CD4-positive, CD25-positive, alpha-beta regulatory T cell (primary cell): ENCODE data around the gene ZNF785. TPM values are rescaled to one million over a fixed set of nuclear protein-coding genes. Genes with fewer than 3 reads are reported as not detected.
"Not testable (repeated sequence)": the region's sequence is repeated elsewhere in the genome, so short reads cannot be mapped to it uniquely, and the experiment has no call there.

Experiments
- ATAC-seq, 2 donors: fragments of 150-1000 bp; cut with Tn5 transposase; one replicate each; pipeline ENCODE4 v1.10.0; 2021; ENCODE audit warnings: low read depth in 2 of 2, moderate number of reproducible peaks in 2 of 2, moderate library complexity in 1 of 2
- DNase-seq, 3 donors: peaks; one replicate each; pipeline versions ENCODE4 v3.0.0 to v3.0.0-alpha.2; 2012 to 2022; ENCODE audit warnings: mixed read lengths in 1 of 3
- H3K27ac ChIP-seq: one replicate; pipeline ENCODE4 v1.7.0; 2013; ENCODE audit warnings: mild to moderate bottlenecking, low read length; ENCODE audit not compliant: insufficient read depth, poor library complexity, severe bottlenecking
- H3K27me3 ChIP-seq: one replicate; pipeline ENCODE4 v1.7.0; 2013; ENCODE audit warnings: low read length; ENCODE audit not compliant: control insufficient read depth, insufficient read depth
- H3K36me3 ChIP-seq: one replicate; pipeline ENCODE4 v1.7.0; 2013; ENCODE audit warnings: mild to moderate bottlenecking, low read length, moderate library complexity; ENCODE audit not compliant: control insufficient read depth, insufficient read depth
- H3K4me1 ChIP-seq: 2 replicates; pipeline ENCODE4 v1.7.0; 2013; ENCODE audit warnings: mild to moderate bottlenecking, low read length; ENCODE audit not compliant: insufficient read depth, control insufficient read depth, poor library complexity, severe bottlenecking
- H3K4me3 ChIP-seq: one replicate; pipeline ENCODE4 v1.7.0; 2013; ENCODE audit warnings: low read depth, mild to moderate bottlenecking, low read length, moderate library complexity
- H3K9me3 ChIP-seq, 2 experiments: 1 replicate in 1 of 2; 2 replicates in 1 of 2; pipeline ENCODE4 v1.7.0; 2013; ENCODE audit warnings: low read length in 2 of 2, mild to moderate bottlenecking in 1 of 2, moderate library complexity in 1 of 2; ENCODE audit not compliant: control insufficient read depth in 2 of 2
- H3K27ac Mint-ChIP-seq, 3 donors: one replicate each; pipeline ENCODE4 v1.8.0; 2020 to 2022; ENCODE audit warnings: mild to moderate bottlenecking in 3 of 3, mixed read lengths in 3 of 3, moderate library complexity in 2 of 3
- H3K27me3 Mint-ChIP-seq: one replicate; pipeline ENCODE4 v1.8.0; 2022; ENCODE audit warnings: mild to moderate bottlenecking, mixed read lengths
- H3K36me3 Mint-ChIP-seq: one replicate; pipeline ENCODE4 v1.8.0; 2020; ENCODE audit warnings: mixed read lengths
- H3K4me1 Mint-ChIP-seq, 4 donors: one replicate each; pipeline ENCODE4 v1.8.0; 2020 to 2022; ENCODE audit warnings: mixed read lengths in 4 of 4, mild to moderate bottlenecking in 1 of 4
- H3K4me3 Mint-ChIP-seq, 4 donors: one replicate each; pipeline ENCODE4 v1.8.0; 2020 to 2022; ENCODE audit warnings: mild to moderate bottlenecking in 4 of 4, mixed read lengths in 4 of 4, moderate library complexity in 3 of 4
- H3K9me3 Mint-ChIP-seq, 7 donors: one replicate each; pipeline ENCODE4 v1.8.0; 2020 to 2022; ENCODE audit warnings: mixed read lengths in 7 of 7, mild to moderate bottlenecking in 3 of 7, moderate library complexity in 2 of 7
- polyA plus RNA-seq, 4 donors: library from polyadenylated mRNA; unstranded; fragments of 300-500 nt; fragmentation: Illumina TruSeq; gene quantifications; one replicate each; pipeline ENCODE4 v1.2.3, GENCODE V29; 2021
- total RNA-seq: library from RNA; stranded (reverse); gene quantifications from one replicate; pipeline ENCODE4 v1.2.3, GENCODE V29; 2022

Gene ZNF785
- total RNA-seq (9.3 TPM), polyA plus RNA-seq (1 to 10 TPM; 1.4 to 3.5 (median 2.5) TPM)

DNA sequence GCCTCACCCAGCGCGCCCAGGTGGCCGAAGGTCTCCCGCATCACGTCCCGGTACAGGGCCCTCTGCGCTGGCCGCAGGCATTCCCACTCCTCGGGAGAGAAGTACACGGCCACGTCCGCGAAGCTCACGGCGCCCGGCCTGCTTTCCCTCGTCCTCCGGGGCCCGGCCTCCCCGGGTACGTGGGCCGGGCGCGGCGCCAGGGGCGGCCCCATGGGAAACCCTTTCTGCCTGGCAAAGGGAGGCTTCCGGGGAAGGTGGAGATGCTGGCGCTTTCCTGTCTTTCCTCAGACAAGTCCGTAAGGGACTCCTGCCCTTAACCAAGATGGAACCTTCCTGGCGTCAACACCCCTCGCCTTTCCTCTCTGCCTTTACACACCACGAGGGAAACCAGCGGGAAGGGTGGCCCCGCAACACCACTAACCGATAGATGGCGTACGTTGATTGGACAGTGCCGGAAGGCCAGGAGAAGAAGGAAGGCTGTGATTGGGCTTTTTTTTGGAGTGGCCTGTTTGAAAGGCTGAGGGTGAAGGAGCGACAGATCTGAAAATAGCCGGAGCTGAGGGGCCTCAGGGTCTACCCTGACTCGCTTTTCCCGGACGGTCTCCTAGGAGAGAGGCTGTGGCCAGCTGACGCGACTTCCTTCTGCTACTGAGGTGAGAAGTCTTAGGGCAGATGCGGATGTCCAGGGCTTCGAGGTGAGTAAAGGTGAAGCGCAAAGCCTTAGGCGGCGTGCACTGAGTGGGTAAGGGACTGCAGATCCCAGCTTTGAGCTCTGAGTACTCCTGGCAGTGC, at the start of gene ZNF785:
Gene ZNF785 (minus strand): TSS at position 298 of the 792 bp plus-strand sequence. CDS start 86 bp downstream, at position 212.
- Histone ChIP-seq H3K4me1 (peaks cover 27% of the 10 kb centered on the region), H3K27me3 (no peaks in the 10 kb centered on the region), H3K36me3 (peaks cover 12% of the 10 kb centered on the region), H3K27ac (peak within 1 kb of the TSS; percentile 75), H3K9me3 (no peaks in the 10 kb centered on the region), H3K4me3 (peak within 1 kb of the TSS; percentile 87)
- H3K36me3 Mint-ChIP-seq = peaks cover 4% of the 10 kb centered on the region
- H3K4me1 Mint-ChIP-seq = peaks cover 5 to 37% (median 10%) of the 10 kb centered on the region in 4 donors
- peak within 1 kb of the TSS; percentile 90 to 93 (median 91) for H3K4me3 Mint-ChIP-seq
- peak within 1 kb of the TSS; percentile 91 to 96 (median 96) for H3K27ac Mint-ChIP-seq
- ATAC-seq = peak; percentile 99
- DNase-seq = peak; percentile 92 to 97 (median 95)
- no peaks in the 10 kb centered on the region for H3K9me3 Mint-ChIP-seq
- H3K27me3 Mint-ChIP-seq = no peaks in the 10 kb centered on the region

DNA sequence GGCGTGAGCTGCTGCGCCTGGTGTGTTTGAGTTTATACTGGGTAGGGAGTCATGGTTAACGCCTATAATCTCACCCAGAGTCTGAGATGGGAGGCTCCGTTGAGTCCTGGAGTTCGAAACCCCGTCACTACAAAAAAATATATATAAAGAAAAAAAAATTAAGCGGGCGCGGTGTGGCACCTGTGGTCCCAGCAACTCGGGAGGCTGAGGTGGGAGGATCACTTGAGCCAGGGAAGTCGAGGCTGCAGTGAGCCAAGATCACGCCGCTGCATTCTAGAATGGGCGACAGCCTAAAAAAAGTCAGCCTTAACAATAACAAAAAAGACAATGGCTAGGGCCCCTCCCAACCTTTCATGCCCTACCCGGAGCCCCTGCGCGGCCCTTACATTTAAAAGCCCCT, 48.0 kb upstream of the ZNF785 start:
- Mint-ChIP-seq H3K27ac (peak overlapping the region; percentile 95 to 98 (median 98)), H3K4me3 (peak overlapping the region; percentile 89 to 96 (median 94)), H3K36me3 (no peaks in the 10 kb centered on the region), H3K27me3 (peaks cover 15% of the 10 kb centered on the region), H3K4me1 (peaks cover 9 to 23% (median 17%) of the 10 kb centered on the region in 4 donors), H3K9me3 (no peaks in the 10 kb centered on the region)
- DNase-seq (no peak), ATAC-seq (no peak)
- no peaks in the 10 kb centered on the region for H3K9me3 ChIP-seq
- H3K27me3 ChIP-seq = no peaks in the 10 kb centered on the region
- H3K27ac ChIP-seq = peak overlapping the region; percentile 95
- no peaks in the 10 kb centered on the region for H3K36me3 ChIP-seq
- peaks cover 8% of the 10 kb centered on the region for H3K4me1 ChIP-seq
- peak overlapping the region; percentile 64 for H3K4me3 ChIP-seq

DNA sequence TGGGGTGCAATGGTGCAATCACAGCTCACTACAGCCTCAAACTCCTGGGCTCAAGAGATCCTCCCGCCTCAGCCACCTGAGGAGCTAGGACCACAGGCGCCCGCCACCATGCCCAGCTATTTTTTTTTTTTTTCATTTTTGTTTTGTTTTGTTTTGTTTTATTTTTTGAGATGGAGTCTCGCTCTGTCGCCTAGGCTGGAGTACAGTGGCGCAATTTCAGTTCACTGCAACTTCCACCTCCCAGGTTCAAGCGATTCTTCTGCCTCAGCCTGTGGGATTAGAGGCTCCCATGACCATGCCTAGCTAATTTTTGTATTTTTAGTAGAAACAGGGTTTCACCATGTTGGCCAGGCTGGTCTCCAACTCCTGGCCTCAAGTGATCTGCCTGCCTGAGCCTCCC, 47.0 kb upstream of the ZNF785 start:
- ATAC-seq, H3K36me3 ChIP-seq, H3K27ac ChIP-seq, H3K36me3 Mint-ChIP-seq, DNase-seq, H3K4me1 ChIP-seq, H3K9me3 ChIP-seq, H3K27me3 ChIP-seq, H3K9me3 Mint-ChIP-seq, H3K27ac Mint-ChIP-seq, H3K4me3 ChIP-seq: not testable (repeated sequence)
- H3K4me1 Mint-ChIP-seq = peaks cover 9 to 24% (median 17%) of the 10 kb centered on the region in 4 donors
- H3K4me3 Mint-ChIP-seq = peak overlapping the region in 1 of 4 donors; percentile 41
- H3K27me3 Mint-ChIP-seq = peaks cover 16% of the 10 kb centered on the region

DNA sequence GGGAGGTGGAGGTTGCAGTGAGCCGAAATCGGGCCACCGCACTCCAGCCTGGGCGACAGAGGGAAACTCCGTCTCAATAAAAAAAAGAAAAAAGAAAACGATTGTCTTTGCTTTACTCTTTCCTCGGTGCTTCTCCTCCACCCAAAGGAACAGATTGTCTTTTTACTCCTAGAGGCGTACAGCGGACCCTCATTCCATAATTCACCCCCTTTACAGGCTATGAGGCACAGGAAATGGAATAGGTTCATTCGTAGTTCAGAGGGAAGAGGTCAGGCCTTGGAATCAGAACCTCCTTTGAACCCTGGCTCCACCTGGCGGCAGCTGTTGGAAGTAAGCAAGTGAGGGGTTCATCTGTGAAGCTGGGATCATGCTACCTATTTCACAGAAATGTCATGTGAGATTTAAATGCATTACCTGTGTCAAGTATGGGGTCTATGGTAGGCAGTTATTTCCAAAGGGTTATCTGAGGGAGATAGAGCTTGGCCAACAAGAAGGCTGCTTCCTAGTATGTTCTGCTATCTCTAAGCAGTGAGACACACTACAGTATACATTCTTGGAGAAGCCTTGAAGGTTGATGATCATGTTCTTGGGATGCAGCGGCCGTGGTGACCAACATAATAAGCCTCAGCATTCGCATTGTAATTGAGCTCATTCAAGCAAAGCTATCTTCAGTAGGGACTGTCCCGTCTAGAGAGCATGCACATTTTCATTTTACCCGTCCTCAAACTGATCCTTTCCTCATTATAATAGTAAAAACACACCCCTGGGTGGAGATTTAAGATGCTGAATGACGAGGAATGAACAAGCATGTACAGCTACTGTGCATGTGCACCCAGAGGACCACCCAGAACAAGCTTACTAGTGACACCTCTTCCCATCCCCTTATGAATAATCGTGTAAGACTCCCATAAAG, 43.4 kb upstream of the ZNF785 start:
- peak overlapping the region; percentile 42 for H3K27ac ChIP-seq
- ATAC-seq = peak; percentile 87 to 89
- H3K4me1 ChIP-seq = peaks cover 3% of the 10 kb centered on the region
- peaks cover 4 to 9% (median 5%) of the 10 kb centered on the region in 4 donors for H3K4me1 Mint-ChIP-seq
- peak overlapping the region in 2 of 3 donors; percentile 59 to 85 for H3K27ac Mint-ChIP-seq
- H3K27me3 Mint-ChIP-seq = peaks cover 5% of the 10 kb centered on the region
- no peaks in the 10 kb centered on the region for H3K9me3 Mint-ChIP-seq
- peak; percentile 74 to 84 (median 81) for DNase-seq
- H3K36me3 Mint-ChIP-seq = no peaks in the 10 kb centered on the region
- H3K36me3 ChIP-seq = no peaks in the 10 kb centered on the region
- H3K9me3 ChIP-seq = no peaks in the 10 kb centered on the region
- H3K27me3 ChIP-seq = no peaks in the 10 kb centered on the region
- peak overlapping the region; percentile 70 for H3K4me3 ChIP-seq
- peak overlapping the region; percentile 45 to 82 (median 74) for H3K4me3 Mint-ChIP-seq

DNA sequence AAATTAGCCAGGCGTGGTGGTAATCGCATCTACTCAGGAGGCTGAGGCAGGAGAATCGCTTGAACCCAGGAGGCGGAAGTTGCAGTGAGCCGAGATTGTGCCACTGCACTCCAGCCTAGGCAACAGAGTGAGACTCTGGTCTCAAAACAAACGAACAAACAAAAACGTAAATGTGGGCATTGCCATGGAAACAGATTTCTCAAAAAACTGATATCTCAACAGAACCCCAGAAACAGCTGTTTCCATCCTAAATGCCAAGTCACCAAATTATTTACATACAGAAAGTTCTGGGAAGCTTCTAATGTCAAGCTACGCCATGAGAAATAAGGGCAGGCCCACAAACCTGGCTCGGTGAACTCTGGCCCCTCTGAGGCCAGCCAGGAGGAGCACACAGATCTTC, 40.7 kb upstream of the ZNF785 start:
- Histone ChIP-seq H3K4me1 (peaks cover 3% of the 10 kb centered on the region), H3K36me3 (no peaks in the 10 kb centered on the region), H3K27ac (no peak overlapping the region), H3K4me3 (no peak overlapping the region), H3K9me3 (no peaks in the 10 kb centered on the region), H3K27me3 (peaks cover 2% of the 10 kb centered on the region)
- H3K4me1 Mint-ChIP-seq = peaks cover 4 to 7% (median 4%) of the 10 kb centered on the region in 4 donors
- peaks cover 0 to 1% (median 0%) of the 10 kb centered on the region in 7 donors for H3K9me3 Mint-ChIP-seq
- peaks cover 27% of the 10 kb centered on the region for H3K27me3 Mint-ChIP-seq
- H3K4me3 Mint-ChIP-seq = no peak overlapping the region
- no peaks in the 10 kb centered on the region for H3K36me3 Mint-ChIP-seq
- DNase-seq (no peak), ATAC-seq (no peak)
- H3K27ac Mint-ChIP-seq = no peak overlapping the region

DNA sequence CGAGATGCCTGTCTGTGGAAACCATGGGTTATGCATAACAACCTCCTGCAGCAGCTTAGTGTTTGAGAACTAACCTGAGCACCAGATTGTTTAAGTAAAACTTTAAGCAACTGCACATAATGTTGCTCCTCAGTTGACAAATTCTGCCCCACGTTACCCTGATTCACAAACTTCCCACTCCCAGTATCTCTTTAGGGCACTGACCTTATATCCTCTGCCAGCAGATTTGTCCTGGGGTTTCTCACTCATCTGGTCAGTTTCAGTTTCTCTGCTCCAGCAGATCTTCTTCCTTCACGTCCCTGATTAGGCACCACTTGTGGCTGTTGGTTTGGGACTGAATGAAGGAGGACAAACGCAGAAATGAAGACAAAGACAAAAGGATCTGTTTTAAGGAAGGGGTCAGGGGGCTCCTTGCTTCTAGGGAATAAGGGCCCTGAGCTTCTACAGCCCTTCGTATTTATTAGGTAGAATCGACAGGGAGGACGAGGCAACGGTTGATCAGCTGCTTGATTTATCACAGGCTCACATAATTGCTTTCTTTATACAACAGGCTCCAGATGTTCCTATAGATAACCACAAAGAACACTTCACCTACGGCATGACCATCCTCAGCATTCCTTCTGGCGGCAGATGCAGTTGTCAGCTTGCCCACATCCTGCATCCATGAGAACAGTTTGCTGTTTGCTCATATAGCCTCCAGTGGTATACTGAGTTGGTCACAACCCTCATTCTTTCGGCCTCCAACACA, 38.2 kb upstream of the ZNF785 start:
- no peak overlapping the region for H3K27ac ChIP-seq
- ATAC-seq = no peak
- Mint-ChIP-seq H3K4me1 (peaks cover 2 to 3% (median 2%) of the 10 kb centered on the region in 4 donors), H3K4me3 (no peak overlapping the region), H3K9me3 (peaks cover 0 to 1% (median 0%) of the 10 kb centered on the region in 7 donors), H3K36me3 (no peaks in the 10 kb centered on the region), H3K27me3 (peaks cover 39% of the 10 kb centered on the region), H3K27ac (no peak overlapping the region)
- no peak overlapping the region for H3K4me3 ChIP-seq
- no peak for DNase-seq
- H3K36me3 ChIP-seq = no peaks in the 10 kb centered on the region
- no peaks in the 10 kb centered on the region for H3K9me3 ChIP-seq
- H3K4me1 ChIP-seq = peaks cover 3% of the 10 kb centered on the region
- peaks cover 8% of the 10 kb centered on the region for H3K27me3 ChIP-seq

DNA sequence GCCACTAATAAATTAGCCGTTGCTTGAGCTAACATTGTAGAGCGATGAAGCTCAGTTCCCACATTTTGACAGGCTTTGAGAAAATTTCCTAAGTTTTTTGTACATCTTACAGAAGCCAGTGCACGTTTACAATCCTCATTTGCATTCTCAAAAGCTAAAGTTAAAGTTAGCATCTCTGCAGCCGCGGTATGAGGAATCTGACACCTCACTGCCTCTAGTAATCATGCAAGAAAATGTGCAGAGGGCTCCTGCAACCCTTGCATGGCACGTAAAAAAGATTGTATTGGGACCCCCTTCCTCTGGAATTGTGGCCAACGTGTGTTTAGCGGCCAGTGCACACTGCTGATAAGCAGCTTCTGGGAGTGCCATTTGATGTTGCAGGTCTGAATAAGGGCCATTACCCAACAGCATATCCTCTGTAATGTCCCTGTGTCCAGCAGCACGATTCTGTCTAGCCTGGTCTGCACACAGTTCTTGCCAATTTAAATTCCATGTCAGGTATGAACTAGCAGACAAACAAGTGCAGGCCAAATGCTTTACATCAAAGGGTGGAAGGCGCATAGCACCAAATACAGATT, 37.0 kb upstream of the ZNF785 start:
- H3K27me3 Mint-ChIP-seq = peaks cover 37% of the 10 kb centered on the region
- Histone ChIP-seq H3K4me1 (no peaks in the 10 kb centered on the region), H3K9me3 (no peaks in the 10 kb centered on the region), H3K36me3 (no peaks in the 10 kb centered on the region), H3K27ac (no peak overlapping the region), H3K27me3 (peaks cover 8% of the 10 kb centered on the region), H3K4me3 (no peak overlapping the region)
- no peaks in the 10 kb centered on the region for H3K4me1 Mint-ChIP-seq
- H3K27ac Mint-ChIP-seq = no peak overlapping the region
- no peak for DNase-seq
- no peak for ATAC-seq
- peaks cover 0 to 1% (median 0%) of the 10 kb centered on the region in 7 donors for H3K9me3 Mint-ChIP-seq
- H3K36me3 Mint-ChIP-seq = no peaks in the 10 kb centered on the region
- H3K4me3 Mint-ChIP-seq = peak overlapping the region in 1 of 4 donors; percentile 10
